Measurements from ENCODE around the gene NRIP1.

GRCh38 chr21:15037900-15038293, 26.9 kb downstream of the NRIP1 start:
- TF ChIP-seq E2F5 (CRISPR knock-in tag; IDR thresholded peaks at IDR 0.05): no peak
- TF ChIP-seq ZNF140 (CRISPR knock-in tag; IDR thresholded peaks at IDR 0.05): no peak
- no peak for TF ChIP-seq CTCF (IDR thresholded peaks at IDR 0.05 in 2 of 3, conservative IDR thresholded peaks at IDR 0.05 in 1 of 3; ENCODE audit: insufficient read depth in 2 of 3, low read depth in 1 of 3, low read length in 3 of 3)
- TF ChIP-seq ZBTB49 (CRISPR knock-in tag; IDR thresholded peaks at IDR 0.05; ENCODE audit: borderline replicate concordance): no peak
- TF ChIP-seq NFATC3 (IDR thresholded peaks at IDR 0.05): no peak
- no peak for TF ChIP-seq TCF3 (CRISPR knock-in tag; IDR thresholded peaks at IDR 0.05)
- no peak for TF ChIP-seq ZKSCAN8 (CRISPR knock-in tag; IDR thresholded peaks at IDR 0.05)
- TF ChIP-seq CREB3 (tag; conservative IDR thresholded peaks at IDR 0.05; ENCODE audit: low read depth): no peak
- TF ChIP-seq CUX1 (CRISPR knock-in tag; IDR thresholded peaks at IDR 0.05): no peak
- TF ChIP-seq CBFA2T2 (conservative IDR thresholded peaks at IDR 0.05): no peak
- no peak for TF ChIP-seq NCOA1 (IDR thresholded peaks at IDR 0.05; ENCODE audit: low read depth)

Data from K562 (cell line).